C4-2B (cell line): ENCODE results near the gene ITGAD.

Source experiments
- H3K27ac ChIP-seq: fragments of 450-650 bp; 2 replicates; pipeline ENCODE4 v1.5.1; 2017
- CTCF ChIP-seq: fragments of 450-650 bp; conservative IDR thresholded peaks from 2 replicates; pipeline ENCODE4 v1.5.1; 2017; ENCODE audit warnings: mild to moderate bottlenecking
- ZFX ChIP-seq: fragments of 450-650 bp; IDR thresholded peaks from 2 replicates; pipeline ENCODE4 v1.6.1; 2017

Gene ITGAD

GRCh38 chr16:31371008-31371407 lies 22.1 kb upstream of the ITGAD start:
- no peak overlapping the region for H3K27ac ChIP-seq
- TF ChIP-seq CTCF (no peak), ZFX (no peak)

- TF ChIP-seq ZFX (no peak), CTCF (no peak)
Observed at GRCh38 chr16:31371619-31372484, 21.3 kb upstream of the ITGAD start.

GRCh38 chr16:31373235-31373634 lies 19.9 kb upstream of the ITGAD start:
- no peak overlapping the region for H3K27ac ChIP-seq
- TF ChIP-seq ZFX (no peak), CTCF (no peak)

More at GRCh38 chr16:31371619-31372484, 21.3 kb upstream of the ITGAD start:
- no peak overlapping the region for H3K27ac ChIP-seq

- TF ChIP-seq ZFX (no peak), CTCF (no peak)
- H3K27ac ChIP-seq, result no peak overlapping the region
Observed at GRCh38 chr16:31375231-31375630, 17.9 kb upstream of the ITGAD start.

- TF ChIP-seq ZFX (no peak), CTCF (no peak)
- H3K27ac ChIP-seq, result no peak overlapping the region
Observed at GRCh38 chr16:31376705-31377104, 16.4 kb upstream of the ITGAD start.

- TF ChIP-seq CTCF (no peak), ZFX (no peak)
- no peak overlapping the region for H3K27ac ChIP-seq
Observed at GRCh38 chr16:31377210-31377903, 15.8 kb upstream of the ITGAD start.

- H3K27ac ChIP-seq, result no peak overlapping the region
- TF ChIP-seq CTCF (no peak), ZFX (no peak)
Observed at GRCh38 chr16:31380201-31380600, 12.9 kb upstream of the ITGAD start.
